NCI-H2196 treated with DMSO at 0.1 percent for 48 hours (cell line): ENCODE results near the gene RACGAP1.

Experiments
- DNase-seq: peaks from one replicate; lab custom pipeline; 2025; ENCODE audit not compliant: unreplicated experiment; lab: John Stamatoyannopoulos, UW

Gene RACGAP1

GRCh38 chr12:49969651-49970429 lies 55.5 kb downstream of the RACGAP1 start:
- no peak for DNase-seq

GRCh38 chr12:49969027-49969426 lies 56.3 kb downstream of the RACGAP1 start:
- DNase-seq = no peak

- no peak for DNase-seq
Observed at GRCh38 chr12:49968471-49968870, 56.8 kb downstream of the RACGAP1 start.

DNA sequence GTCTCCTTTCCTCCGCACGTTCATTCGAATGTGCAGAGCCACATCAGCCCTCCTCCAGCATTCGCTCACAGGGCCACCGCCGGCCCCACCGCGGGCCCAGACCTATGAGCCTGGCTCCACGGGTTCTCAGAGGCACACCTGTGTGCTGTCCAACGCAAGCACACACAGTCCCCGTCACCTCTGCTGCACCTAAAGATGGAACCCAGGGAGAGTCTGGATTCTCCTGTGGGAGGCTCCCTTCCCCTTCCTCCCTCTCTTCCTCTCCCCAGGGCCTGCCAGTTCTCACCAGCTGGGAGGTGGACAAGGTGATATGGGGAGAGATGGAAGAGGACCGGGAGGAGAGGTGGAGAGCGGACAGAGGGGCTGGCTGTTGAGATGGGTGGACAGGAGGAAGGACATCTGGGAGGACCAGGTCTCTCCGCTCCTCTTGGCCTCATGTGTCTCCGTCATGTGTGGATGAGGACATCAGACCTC lies 57.5 kb downstream of the RACGAP1 start:
- DNase-seq = no peak

GRCh38 chr12:49967042-49967776 lies 58.1 kb downstream of the RACGAP1 start:
- peak; percentile 75 for DNase-seq

DNA sequence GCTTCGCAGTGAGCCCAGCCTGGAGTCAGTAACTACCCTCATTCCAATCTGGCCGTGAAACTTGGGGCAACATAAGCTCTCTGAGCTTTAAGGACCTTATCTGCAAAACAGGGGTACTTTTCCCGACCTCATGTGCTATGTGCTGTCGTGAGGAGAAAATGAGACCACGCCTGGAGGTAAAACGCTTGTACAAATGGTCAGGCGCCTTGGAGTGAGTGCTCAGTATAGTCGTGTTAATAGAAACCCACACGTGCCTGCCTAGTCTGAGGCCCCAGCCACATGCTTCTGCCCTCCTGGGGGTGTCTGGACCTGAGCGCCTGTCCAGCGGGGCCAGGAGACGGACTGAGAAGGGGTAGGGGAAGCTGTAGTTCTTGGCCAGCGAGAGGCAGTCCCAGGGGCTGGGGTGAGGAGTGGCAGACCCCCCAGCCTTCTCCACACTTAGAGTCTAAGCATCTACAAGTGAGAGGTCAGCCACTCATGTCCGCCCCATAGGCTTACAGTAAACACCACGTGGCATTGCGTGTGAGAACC lies 58.7 kb downstream of the RACGAP1 start:
- DNase-seq = no peak

GRCh38 chr12:49965836-49966235 lies 59.5 kb downstream of the RACGAP1 start:
- DNase-seq = no peak

DNA sequence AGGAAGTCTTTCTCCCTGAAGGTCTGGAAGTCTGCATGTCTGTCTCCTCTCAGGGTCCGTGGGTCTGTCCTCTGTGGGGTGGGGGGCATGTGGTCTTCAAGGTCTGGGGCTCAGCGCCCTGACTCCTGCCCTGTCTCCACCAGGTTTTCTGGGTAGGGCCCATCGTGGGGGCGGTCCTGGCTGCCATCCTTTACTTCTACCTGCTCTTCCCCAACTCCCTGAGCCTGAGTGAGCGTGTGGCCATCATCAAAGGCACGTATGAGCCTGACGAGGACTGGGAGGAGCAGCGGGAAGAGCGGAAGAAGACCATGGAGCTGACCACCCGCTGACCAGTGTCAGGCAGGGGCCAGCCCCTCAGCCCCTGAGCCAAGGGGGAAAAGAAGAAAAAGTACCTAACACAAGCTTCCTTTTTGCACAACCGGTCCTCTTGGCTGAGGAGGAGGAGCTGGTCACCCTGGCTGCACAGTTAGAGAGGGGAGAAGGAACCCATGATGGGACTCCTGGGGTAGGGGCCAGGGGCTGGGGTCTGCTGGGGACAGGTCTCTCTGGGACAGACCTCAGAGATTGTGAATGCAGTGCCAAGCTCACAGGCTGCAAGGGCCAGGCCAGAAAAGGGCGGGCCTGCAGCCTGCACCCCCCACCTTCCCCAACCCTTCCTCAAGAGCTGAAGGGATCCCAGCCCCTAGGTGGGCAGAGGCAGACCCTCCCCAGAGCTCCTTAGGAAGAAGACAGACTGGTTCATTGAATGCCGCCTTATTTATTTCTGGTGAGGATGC lies 60.3 kb downstream of the RACGAP1 start:
- DNase-seq = no peak

GRCh38 chr12:49963976-49964815 lies 61.1 kb downstream of the RACGAP1 start:
- DNase-seq = no peak

- peak; percentile 94 for DNase-seq
Observed at GRCh38 chr12:49962861-49963765, 62.2 kb downstream of the RACGAP1 start.

DNA sequence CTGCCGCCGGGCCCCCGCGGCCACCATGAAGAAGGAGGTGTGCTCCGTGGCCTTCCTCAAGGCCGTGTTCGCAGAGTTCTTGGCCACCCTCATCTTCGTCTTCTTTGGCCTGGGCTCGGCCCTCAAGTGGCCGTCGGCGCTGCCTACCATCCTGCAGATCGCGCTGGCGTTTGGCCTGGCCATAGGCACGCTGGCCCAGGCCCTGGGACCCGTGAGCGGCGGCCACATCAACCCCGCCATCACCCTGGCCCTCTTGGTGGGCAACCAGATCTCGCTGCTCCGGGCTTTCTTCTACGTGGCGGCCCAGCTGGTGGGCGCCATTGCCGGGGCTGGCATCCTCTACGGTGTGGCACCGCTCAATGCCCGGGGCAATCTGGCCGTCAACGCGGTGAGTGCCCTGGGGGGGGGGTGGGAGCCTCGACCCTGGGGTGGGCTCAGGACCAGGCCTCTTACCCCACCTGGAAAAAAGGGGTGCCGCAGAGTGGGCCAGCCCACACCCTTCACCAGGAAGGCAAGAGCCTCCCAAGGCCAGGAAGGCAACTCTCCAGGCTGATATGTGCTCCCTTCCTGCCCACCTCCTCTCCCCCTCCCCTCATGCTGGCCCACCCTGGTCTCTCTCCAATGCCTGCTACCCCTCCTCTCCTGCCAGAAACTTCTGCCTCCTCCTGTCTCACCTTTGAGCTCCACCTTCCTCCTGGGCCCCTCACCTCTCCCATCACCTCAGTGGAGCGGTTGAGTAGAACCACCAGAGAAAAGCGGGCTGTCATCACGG lies 63.1 kb downstream of the RACGAP1 start:
- no peak for DNase-seq

DNA sequence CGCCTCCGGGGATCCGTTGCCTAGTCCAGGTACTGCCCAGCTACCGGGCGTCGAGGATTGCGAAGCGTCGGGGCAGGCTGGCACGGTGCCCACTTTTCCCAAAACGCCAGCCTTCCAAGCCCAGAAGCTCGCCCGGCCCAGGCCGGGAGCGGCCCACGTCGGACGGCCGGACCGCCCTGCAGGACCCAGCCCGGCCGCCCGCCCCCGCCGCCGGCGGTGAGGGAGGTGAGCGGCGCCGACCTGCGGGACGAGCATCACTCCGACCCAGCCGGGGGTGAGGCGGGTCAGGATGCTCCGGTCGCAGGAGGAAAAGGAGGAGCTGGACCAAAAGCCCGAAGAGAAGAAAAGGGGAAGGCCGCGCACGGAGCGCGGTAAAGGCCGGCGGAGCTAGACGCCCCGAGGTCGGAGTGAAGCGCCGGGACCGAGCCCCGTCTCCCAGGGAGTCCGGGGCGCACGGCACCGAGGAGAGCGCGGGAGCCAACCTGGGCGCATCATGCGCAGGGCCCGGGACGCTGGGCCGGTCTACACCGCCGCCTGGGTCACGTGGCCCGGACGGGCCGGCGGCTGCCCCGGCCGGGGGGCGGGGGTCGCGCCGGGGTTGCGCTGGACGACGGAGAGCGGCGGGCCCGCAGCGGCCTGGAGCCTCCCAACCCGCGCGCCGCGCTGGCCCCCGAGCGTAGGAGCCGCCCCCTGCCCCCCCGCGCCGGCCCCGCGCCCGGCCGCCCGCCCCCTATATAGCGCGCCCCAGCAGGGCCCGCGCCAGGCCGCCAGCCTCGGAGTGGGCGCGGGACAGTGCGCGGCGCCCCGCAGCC lies 64.0 kb downstream of the RACGAP1 start, which contains the start of gene AQP5:
Gene AQP5, plus strand, starts transcription at position 762 of the 812 bp plus-strand sequence. CDS start 146 bp downstream, outside the sequence.
- DNase-seq = no peak

- no peak for DNase-seq
Observed at GRCh38 chr12:49960474-49961110, 64.7 kb downstream of the RACGAP1 start.

DNA sequence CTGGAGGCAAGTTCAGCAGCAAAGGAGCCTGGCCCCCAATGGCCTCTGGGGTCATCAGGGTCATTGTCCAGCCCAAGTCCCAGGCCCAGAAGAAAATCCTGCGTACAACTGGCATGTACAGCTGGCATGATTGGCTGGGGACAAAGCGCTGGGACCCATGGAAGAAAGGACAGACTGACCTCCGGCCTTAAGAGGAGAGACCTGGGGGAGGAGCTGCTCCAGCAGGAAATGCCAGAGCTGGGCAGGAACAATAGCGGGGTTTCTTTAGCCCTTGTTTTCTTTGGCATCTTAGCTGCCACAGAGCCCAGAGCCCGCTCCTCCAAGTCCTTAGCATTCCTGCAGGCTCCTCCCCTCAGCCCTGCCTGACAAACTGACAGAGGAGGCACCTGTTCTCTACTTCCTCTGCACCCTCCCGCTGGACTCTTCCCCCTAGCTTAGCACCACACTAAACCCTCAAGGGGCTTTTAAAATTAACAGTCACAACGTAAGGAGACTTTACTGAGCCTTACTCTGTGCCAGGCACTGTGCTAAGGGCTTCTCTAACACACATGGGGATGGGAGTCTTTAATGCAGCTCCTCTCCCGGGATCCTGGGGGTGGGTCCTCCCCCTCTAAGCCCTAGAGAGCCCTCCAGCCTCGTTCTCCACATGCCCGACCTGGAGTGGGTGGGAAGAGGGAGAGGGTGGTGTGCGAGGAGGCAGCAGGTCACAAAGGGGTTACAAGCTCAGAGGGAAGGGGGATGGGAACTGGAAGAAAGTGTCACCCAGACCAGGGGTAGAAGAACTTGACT lies 65.4 kb downstream of the RACGAP1 start:
- DNase-seq = peak; percentile 33

DNA sequence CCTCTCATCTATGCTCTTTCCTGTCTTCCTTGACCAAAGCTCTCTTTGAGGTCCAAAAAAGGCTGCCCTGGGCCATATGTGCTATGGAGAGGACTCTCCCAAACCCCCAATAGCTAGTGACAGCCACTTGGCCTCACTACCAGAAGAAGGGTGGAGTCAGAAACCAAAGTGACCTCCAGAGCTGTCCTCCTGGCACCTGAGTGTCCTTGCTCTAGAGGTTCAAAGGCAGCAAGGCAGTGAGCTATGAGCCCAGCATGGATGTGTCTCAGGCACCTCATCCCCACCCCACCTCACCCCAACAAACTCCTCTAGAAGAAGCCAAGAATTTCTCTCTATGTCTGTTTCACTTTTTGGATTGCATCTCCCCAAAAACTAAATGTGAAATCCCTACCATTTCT lies 67.7 kb downstream of the RACGAP1 start:
- DNase-seq = no peak
